Lung (tissue), 12 donors: ENCODE data around the gene NMRAL1. TPM values are rescaled to one million over a fixed set of nuclear protein-coding genes. Genes with fewer than 3 reads are reported as not detected.

Experiments
- ATAC-seq: fragments of 200-7000 bp; cut with Tn5 transposase; one replicate; pipeline ENCODE4 v1.9.1; 2020; ENCODE audit warnings: moderate number of reproducible peaks; ENCODE audit not compliant: insufficient read depth, low FRiP score
- DNase-seq, 3 donors: peaks; one replicate each; pipeline ENCODE4 v3.0.0-alpha.2; 2013 to 2017
- H3K27ac ChIP-seq, 2 donors: one replicate each; pipeline ENCODE4 v1.5.1; 2013; ENCODE audit warnings: mild to moderate bottlenecking in 2 of 2, moderate library complexity in 2 of 2, control low read depth in 1 of 2, inconsistent platforms in 1 of 2, low read depth in 1 of 2, low read length in 1 of 2
- H3K27me3 ChIP-seq, 3 donors: one replicate each; pipeline ENCODE4 v1.5.1; 2013; ENCODE audit warnings: low read length in 2 of 3; ENCODE audit not compliant: control insufficient read depth in 3 of 3, insufficient read depth in 3 of 3
- H3K36me3 ChIP-seq, 4 donors: one replicate each; pipeline ENCODE4 v1.5.1; 2013; ENCODE audit warnings: low read length in 4 of 4, mild to moderate bottlenecking in 1 of 4, moderate library complexity in 1 of 4; ENCODE audit not compliant: control insufficient read depth in 4 of 4, insufficient read depth in 4 of 4
- H3K4me1 ChIP-seq, 5 donors: one replicate each; pipeline ENCODE4 v1.5.1; 2013; ENCODE audit warnings: low read length in 5 of 5, mild to moderate bottlenecking in 2 of 5, moderate library complexity in 1 of 5; ENCODE audit not compliant: control insufficient read depth in 5 of 5, insufficient read depth in 5 of 5
- H3K4me3 ChIP-seq: one replicate; pipeline ENCODE4 v1.5.1; 2013; ENCODE audit warnings: mild to moderate bottlenecking, control low read depth, moderate library complexity
- H3K9ac ChIP-seq, 2 donors: one replicate each; pipeline ENCODE4 v1.5.1; 2013; ENCODE audit warnings: low read length in 2 of 2, control low read depth in 1 of 2; ENCODE audit not compliant: insufficient read depth in 1 of 2
- H3K9me3 ChIP-seq, 4 donors: one replicate each; pipeline ENCODE4 v1.5.1; 2013; ENCODE audit warnings: low read length in 3 of 4, mild to moderate bottlenecking in 1 of 4, moderate library complexity in 1 of 4; ENCODE audit not compliant: control insufficient read depth in 4 of 4, insufficient read depth in 3 of 4
- CTCF ChIP-seq: IDR thresholded peaks from 2 replicates; pipeline ENCODE4 v1.5.1; 2012; ENCODE audit warnings: mild to moderate bottlenecking; ENCODE audit errors: control extremely low read depth, extremely low read depth
- WGBS, 2 donors: extraction: QIAGEN DNeasy Blood & Tissue Kit; methylation state at CpG; one replicate each; pipeline ENCODE4 v1.1.7; 2013; 5-methylcytosine and 5-hydroxymethylcytosine counted together
- polyA plus RNA-seq, 2 donors: library from polyadenylated mRNA; stranded (reverse); fragments of 200-250 nt; gene quantifications; one replicate each; pipeline ENCODE4 v1.2.1, GENCODE V29; 2013
- total RNA-seq, 2 donors: library from RNA; depleted of rRNA in 1 of 2; stranded (reverse); fragments of >200 nt in 1 of 2; gene quantifications; one replicate each; pipeline ENCODE4 v1.2.1, GENCODE V29; 2014 to 2021
- donor health status: control.
- donor health status: control.
- donor health status: Bipolar disorder and iron deficiency.
- donor health status: healthy.
- donor health status: DM: yes; HTN: yes; CAD: no.

Gene NMRAL1
- total and polyA plus RNA-seq, 4 donors, result 23.4 to 57.4 (median 46.8) TPM

- H3K4me1 ChIP-seq, result peaks cover 0 to 38% (median 7%) of the 10 kb centered on the region in 5 donors
- 83 to 90% methylated on average over 8 of the region's 8 CpGs for WGBS, 2 donors
These were observed 24.2 kb upstream of the NMRAL1 start for GRCh38 chr16:4498546-4499195.

GRCh38 chr16:4496305-4496704, 21.9 kb upstream of the NMRAL1 start:
- H3K9ac ChIP-seq, result no peak overlapping the region
- no peaks in the 10 kb centered on the region for H3K27me3 ChIP-seq
- peak overlapping the region in 1 of 2 donors; percentile 37 for H3K27ac ChIP-seq
- ATAC-seq (no peak), DNase-seq (no peak)
- no peak for TF ChIP-seq CTCF
- 94 to 100% methylated on average over 4 of the region's 4 CpGs for WGBS, 2 donors
- H3K4me3 ChIP-seq, result no peak overlapping the region
- H3K4me1 ChIP-seq, result peaks cover 0 to 34% (median 7%) of the 10 kb centered on the region in 5 donors
- H3K9me3 ChIP-seq, result no peaks in the 10 kb centered on the region
- H3K36me3 ChIP-seq, result peaks cover 0 to 8% (median 4%) of the 10 kb centered on the region in 4 donors

More at GRCh38 chr16:4498546-4499195, 24.2 kb upstream of the NMRAL1 start:
- peaks cover 0 to 8% (median 4%) of the 10 kb centered on the region in 4 donors for H3K36me3 ChIP-seq
- TF ChIP-seq CTCF, result no peak
- no peak overlapping the region for H3K9ac ChIP-seq
- DNase-seq (no peak), ATAC-seq (no peak)
- no peak overlapping the region for H3K4me3 ChIP-seq
- H3K27ac ChIP-seq, result peak overlapping the region in 1 of 2 donors; percentile 24
- H3K9me3 ChIP-seq, result no peaks in the 10 kb centered on the region
- no peaks in the 10 kb centered on the region for H3K27me3 ChIP-seq

DNA sequence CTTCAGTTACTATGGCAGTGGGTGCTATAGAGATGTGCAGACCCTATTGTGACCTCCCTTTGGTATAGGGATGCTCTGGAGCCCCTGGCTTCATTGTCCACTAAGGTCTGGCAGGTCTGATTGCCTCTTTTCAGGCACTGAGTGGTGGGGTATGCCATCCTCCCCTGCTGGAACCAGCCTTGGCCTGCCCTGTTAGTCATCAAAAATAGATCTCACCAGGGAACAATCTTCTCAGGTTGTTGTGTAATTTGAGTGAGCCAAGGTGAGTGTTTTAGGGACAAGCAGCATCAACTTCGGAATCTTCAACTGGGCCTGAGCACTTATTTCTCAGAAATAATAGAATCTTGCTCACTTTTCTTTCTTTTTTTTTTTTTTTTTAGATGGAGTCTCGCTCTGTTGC, 21.3 kb upstream of the NMRAL1 start:
- Histone ChIP-seq H3K9ac (no peak overlapping the region), H3K4me3 (no peak overlapping the region), H3K27me3 (no peaks in the 10 kb centered on the region), H3K9me3 (no peaks in the 10 kb centered on the region), H3K36me3 (peaks cover 0 to 8% (median 5%) of the 10 kb centered on the region in 4 donors), H3K4me1 (peaks cover 0 to 29% (median 5%) of the 10 kb centered on the region in 5 donors), H3K27ac (peak overlapping the region in 1 of 2 donors; percentile 37)
- no peak for DNase-seq
- 99 to 100% methylated on average over 2 of the region's 2 CpGs for WGBS, 2 donors
- ATAC-seq, result no peak
- TF ChIP-seq CTCF, result no peak
